Thoracic aorta (tissue), 2 donors: ENCODE data around the gene HOXC5. TPM values are rescaled to one million over a fixed set of nuclear protein-coding genes. Genes with fewer than 3 reads are reported as not detected.

Experiments
- ATAC-seq: fragments of 150-250 bp; one replicate; pipeline ENCODE4 v1.8.0; 2017; ENCODE audit warnings: low read depth; ENCODE audit not compliant: insufficient number of reproducible peaks, low FRiP score
- DNase-seq: peaks from one replicate; pipeline ENCODE4 v3.0.0-alpha.2; 2020; ENCODE audit warnings: low spot score
- H3K27ac ChIP-seq, 2 donors: fragments of 200-600 bp; sonication (generic); 1 replicate in 1 of 2; 2 replicates in 1 of 2; pipeline ENCODE4 v1.5.1; 2016; ENCODE audit warnings: mild to moderate bottlenecking in 2 of 2, moderate library complexity in 2 of 2
- H3K27me3 ChIP-seq: fragments of 200-600 bp; sonication (generic); replicated peaks from 2 replicates; pipeline ENCODE4 v1.6.0; 2016; ENCODE audit warnings: mild to moderate bottlenecking; ENCODE audit not compliant: insufficient read depth
- H3K36me3 ChIP-seq: fragments of 200-600 bp; sonication (generic); one replicate; pipeline ENCODE4 v1.5.1; 2016
- H3K4me1 ChIP-seq, 2 donors: fragments of 200-600 bp; sonication (generic); 1 replicate in 1 of 2; 2 replicates in 1 of 2; pipeline versions ENCODE4 v1.5.1 to v1.6.0; 2016; ENCODE audit warnings: low read depth in 2 of 2, mild to moderate bottlenecking in 1 of 2; ENCODE audit not compliant: control insufficient read depth in 1 of 2
- H3K4me3 ChIP-seq: fragments of 200-600 bp; sonication (generic); 2 replicates; pipeline ENCODE4 v1.5.1; 2016; ENCODE audit warnings: mild to moderate bottlenecking
- H3K9me3 ChIP-seq: fragments of 200-600 bp; sonication (generic); 2 replicates; pipeline ENCODE4 v1.5.1; 2016
- total RNA-seq, 2 donors: library from RNA; depleted of rRNA; stranded (reverse); fragments of >200 nt; gene quantifications; one replicate each; pipeline versions ENCODE4 v1.1.0 to v1.2.3, GENCODE V29; 2016
- TF ChIP-seq, protein P1 (sequence below): fragments of 200-600 bp; sonication (generic); IDR thresholded peaks from one replicate; pipeline ENCODE4 v1.5.1; 2019; ENCODE audit warnings: antibody characterized with exemption

HOXC5 gene
- total RNA-seq, 2 donors from 2014 or later: 1.8 TPM; not detected in 1

DNA sequence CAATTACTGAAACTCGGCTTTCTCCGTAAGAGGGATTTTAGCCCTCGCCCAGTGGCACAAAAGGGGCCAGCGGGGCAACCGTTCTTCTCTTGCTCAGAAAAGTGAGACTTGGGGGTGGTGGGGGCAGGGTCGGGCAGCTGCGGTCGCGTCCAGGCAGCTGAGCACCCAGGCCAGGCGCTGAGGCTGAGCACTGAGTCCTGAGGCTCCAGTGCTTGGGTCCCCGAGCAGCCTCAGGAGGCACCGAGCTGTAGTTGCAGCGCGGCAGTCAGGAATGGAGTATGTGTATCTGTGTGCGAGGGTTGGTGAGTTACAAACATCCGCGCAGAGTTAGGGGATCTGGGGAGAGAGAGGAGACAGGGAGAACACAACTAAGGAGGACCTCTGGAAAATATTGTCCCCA lies 8.7 kb upstream of the HOXC5 start:
- ATAC-seq (no peak), DNase-seq (no peak)
- H3K4me3 ChIP-seq: no peak overlapping the region
- peaks cover 10 to 23% of the 10 kb centered on the region in 2 donors for H3K4me1 ChIP-seq
- TF ChIP-seq, protein P1, sequence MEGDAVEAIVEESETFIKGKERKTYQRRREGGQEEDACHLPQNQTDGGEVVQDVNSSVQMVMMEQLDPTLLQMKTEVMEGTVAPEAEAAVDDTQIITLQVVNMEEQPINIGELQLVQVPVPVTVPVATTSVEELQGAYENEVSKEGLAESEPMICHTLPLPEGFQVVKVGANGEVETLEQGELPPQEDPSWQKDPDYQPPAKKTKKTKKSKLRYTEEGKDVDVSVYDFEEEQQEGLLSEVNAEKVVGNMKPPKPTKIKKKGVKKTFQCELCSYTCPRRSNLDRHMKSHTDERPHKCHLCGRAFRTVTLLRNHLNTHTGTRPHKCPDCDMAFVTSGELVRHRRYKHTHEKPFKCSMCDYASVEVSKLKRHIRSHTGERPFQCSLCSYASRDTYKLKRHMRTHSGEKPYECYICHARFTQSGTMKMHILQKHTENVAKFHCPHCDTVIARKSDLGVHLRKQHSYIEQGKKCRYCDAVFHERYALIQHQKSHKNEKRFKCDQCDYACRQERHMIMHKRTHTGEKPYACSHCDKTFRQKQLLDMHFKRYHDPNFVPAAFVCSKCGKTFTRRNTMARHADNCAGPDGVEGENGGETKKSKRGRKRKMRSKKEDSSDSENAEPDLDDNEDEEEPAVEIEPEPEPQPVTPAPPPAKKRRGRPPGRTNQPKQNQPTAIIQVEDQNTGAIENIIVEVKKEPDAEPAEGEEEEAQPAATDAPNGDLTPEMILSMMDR: no peak
- no peaks in the 10 kb centered on the region for H3K27me3 ChIP-seq
- H3K27ac ChIP-seq: no peak overlapping the region
- H3K36me3 ChIP-seq: no peaks in the 10 kb centered on the region
- no peaks in the 10 kb centered on the region for H3K9me3 ChIP-seq

DNA sequence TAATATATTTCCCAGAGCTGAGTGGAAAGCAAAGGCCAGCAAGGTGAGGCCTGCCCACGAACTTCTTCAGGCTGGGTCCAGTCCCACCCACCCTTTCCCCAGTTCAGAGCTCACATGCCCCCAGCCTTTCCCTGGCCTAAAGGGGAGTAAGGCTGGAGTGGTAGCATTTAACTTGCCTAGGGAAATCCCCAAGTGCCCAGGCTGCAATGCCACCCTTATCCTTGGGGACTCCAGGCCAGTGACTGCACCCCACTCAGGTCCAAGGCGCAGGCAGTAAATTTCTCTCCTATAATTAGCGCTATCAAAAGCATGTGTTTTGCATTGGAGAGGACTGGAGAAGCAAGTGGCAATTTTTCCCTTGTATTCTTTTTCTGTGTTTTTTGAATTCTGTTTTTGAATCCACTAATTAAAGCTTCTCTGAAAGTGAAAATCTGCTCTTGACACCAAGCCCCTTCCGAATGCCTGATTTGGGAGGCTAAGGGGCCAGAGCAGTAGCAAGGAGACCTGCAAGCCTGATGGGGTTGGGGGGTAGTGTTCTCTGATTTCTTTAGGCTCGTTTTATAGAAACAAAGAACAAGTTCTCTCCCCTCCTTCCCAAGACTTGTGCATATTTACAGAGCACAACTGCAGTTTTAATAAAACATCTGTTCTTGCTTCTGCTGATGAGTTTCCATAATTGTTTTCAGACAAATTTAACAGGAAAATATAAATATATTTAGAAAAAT lies 8.1 kb upstream of the HOXC5 start:
- H3K4me1 ChIP-seq: peaks cover 7 to 23% of the 10 kb centered on the region in 2 donors
- TF ChIP-seq, protein P1: no peak
- no peak overlapping the region for H3K27ac ChIP-seq
- no peak overlapping the region for H3K4me3 ChIP-seq
- H3K27me3 ChIP-seq: no peaks in the 10 kb centered on the region
- DNase-seq (no peak), ATAC-seq (no peak)
- no peaks in the 10 kb centered on the region for H3K36me3 ChIP-seq
- no peaks in the 10 kb centered on the region for H3K9me3 ChIP-seq

DNA sequence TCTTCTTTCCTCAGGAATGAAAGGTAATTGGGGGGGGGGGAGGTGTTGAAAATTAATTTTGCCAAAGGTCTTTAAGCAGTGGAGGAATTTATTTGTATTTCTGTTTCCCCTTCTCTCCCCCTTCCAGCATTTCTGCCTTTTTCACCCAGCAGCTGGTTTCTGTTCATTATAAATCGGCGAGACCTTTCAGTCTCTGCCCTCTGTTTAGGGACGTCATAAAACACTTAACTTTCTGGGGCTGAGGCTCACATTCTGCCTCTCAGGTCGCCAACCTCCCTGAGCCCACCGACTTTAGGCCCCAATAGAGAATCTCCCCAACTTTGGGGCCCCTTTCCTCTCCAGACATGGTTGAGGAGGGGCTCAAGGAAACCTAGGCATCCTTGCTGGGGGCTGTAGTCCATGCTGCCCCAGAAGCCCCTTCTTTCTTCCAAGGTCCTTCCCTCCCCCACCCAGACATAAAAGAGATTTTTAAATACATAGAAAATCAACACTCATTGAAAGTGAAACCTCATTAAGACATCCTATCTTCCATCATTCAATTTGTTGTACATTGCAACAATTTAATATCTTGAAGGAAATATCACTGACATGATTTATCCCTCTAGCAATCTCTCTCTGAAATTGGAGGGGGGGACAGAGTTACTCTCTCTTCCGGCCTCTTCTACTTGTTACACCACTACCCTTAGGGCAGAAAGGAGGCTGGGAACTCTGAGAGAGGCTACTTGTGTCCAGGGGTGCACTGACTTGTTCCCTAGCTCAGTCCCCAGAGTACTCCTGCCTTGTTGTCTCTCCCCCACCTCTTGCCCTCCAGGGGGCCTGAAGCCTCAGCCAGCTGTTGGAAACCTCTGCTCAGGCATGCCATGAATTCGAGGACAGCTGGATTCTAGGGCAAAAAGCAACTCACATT lies 7.1 kb upstream of the HOXC5 start:
- Histone ChIP-seq H3K27ac (no peak overlapping the region), H3K9me3 (no peaks in the 10 kb centered on the region), H3K4me1 (peaks cover 0 to 15% of the 10 kb centered on the region in 2 donors), H3K36me3 (peaks cover 3% of the 10 kb centered on the region), H3K27me3 (no peaks in the 10 kb centered on the region), H3K4me3 (no peak overlapping the region)
- DNase-seq (no peak), ATAC-seq (no peak)
- TF ChIP-seq, protein P1: no peak

DNA sequence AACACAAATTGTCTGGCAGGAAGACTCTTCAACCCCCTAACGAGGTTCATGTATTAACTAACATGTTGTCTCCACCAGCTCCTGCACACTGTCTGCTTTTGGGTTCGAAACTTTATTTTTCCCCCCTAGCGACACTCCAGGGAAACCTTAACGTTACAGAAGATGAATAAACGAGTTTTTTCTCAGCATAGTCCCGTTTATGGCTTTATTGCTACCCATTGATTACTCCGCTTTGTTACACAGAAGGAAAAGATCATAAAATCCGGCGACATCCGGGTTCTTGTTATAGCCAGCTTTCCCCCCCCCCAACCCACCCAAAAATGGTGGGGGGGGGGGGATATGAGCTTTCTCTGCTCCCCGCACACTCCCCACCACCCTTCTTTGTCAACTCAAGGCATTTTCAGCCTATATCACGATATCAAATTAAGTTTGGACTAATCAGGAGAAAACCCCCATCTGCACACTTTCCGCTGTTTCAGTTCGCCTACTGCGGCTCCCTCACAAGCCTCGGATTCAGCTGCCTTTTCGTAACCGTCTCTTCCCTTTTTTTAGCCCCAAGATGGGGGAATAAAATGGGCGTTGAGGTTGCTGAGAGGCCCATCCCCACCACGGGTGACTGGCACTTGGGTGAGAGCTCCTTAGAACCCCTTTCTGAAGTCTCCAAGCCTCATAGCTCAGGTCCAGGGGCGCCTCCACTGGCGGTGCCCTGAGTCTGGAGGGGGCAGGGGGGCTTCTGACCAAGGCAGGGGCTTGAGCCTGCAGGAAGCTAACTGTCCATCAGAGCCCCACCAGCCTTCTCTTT lies 6.0 kb upstream of the HOXC5 start:
- DNase-seq: no peak
- Histone ChIP-seq H3K4me1 (peaks cover 0 to 7% of the 10 kb centered on the region in 2 donors), H3K4me3 (no peak overlapping the region), H3K36me3 (peaks cover 3% of the 10 kb centered on the region), H3K27me3 (no peaks in the 10 kb centered on the region), H3K27ac (no peak overlapping the region), H3K9me3 (no peaks in the 10 kb centered on the region)
- no peak for ATAC-seq
- TF ChIP-seq, protein P1: no peak
